Measurements from ENCODE around the gene C19orf44.

GRCh38 chr19:16530540-16531379, 34.6 kb downstream of the C19orf44 start:
- TF ChIP-seq SUZ12 (IDR thresholded peaks at IDR 0.05; ENCODE audit: extremely low read depth, insufficient read depth, insufficient read length) (no peak), YY1 (IDR thresholded peaks at IDR 0.05; ENCODE audit: insufficient read depth, insufficient read length) (no peak)

Measured in NT2/D1 (cell line).